HepG2 (cell line): ENCODE data around the gene MSI2. TPM values are rescaled to one million over a fixed set of nuclear protein-coding genes. Genes with fewer than 3 reads are reported as not detected.

Experiments
- BCL6 ChIP-seq: IDR thresholded peaks from 2 replicates; pipeline ENCODE4 v1.6.1; 2016; ENCODE audit warnings: missing genetic modification reagents, missing compliant biosample characterization
- HNRNPK ChIP-seq: fragments of 200-400 bp; formaldehyde crosslinking; IDR thresholded peaks from 2 replicates; pipeline ENCODE4 v1.6.1; 2018; ENCODE audit warnings: low read length, low read depth, moderate library complexity, mild to moderate bottlenecking; ENCODE audit not compliant: poor library complexity, severe bottlenecking
- NKX3-1 ChIP-seq: sonication (generic); formaldehyde crosslinking; IDR thresholded peaks from 2 replicates; pipeline ENCODE4 v1.5.0; 2020; ENCODE audit warnings: missing genetic modification reagents
- POLR2G ChIP-seq: fragments of 200-400 bp; formaldehyde crosslinking; IDR thresholded peaks from 2 replicates; pipeline ENCODE4 v1.6.1; 2018; ENCODE audit warnings: mild to moderate bottlenecking, low read depth, low read length, moderate library complexity
- SKI ChIP-seq: fragments of 450-650 bp; IDR thresholded peaks from one replicate; pipeline ENCODE4 v1.6.1; 2018; ENCODE audit warnings: mild to moderate bottlenecking; ENCODE audit not compliant: partially characterized antibody
- ZNF350 ChIP-seq: sonication (generic); formaldehyde crosslinking; IDR thresholded peaks from 2 replicates; pipeline ENCODE4 v1.4.0; 2020; ENCODE audit warnings: mild to moderate bottlenecking, low read depth, missing genetic modification reagents, borderline replicate concordance
- ZNF552 ChIP-seq: sonication (generic); formaldehyde crosslinking; IDR thresholded peaks from 2 replicates; pipeline ENCODE4 v1.9.0; 2022; ENCODE audit warnings: missing genetic modification reagents, mild to moderate bottlenecking, borderline replicate concordance
- ZNF619 ChIP-seq: sonication (generic); formaldehyde crosslinking; IDR thresholded peaks from 2 replicates; pipeline ENCODE4 v1.4.0; 2020; ENCODE audit warnings: mild to moderate bottlenecking, missing genetic modification reagents
- ZNF775 ChIP-seq: sonication (generic); formaldehyde crosslinking; IDR thresholded peaks from 2 replicates; pipeline ENCODE4 v1.4.0; 2020; ENCODE audit warnings: missing genetic modification reagents, mild to moderate bottlenecking, moderate library complexity, borderline replicate concordance
- polyA plus RNA-seq, 8 experiments: library from polyadenylated mRNA; depleted of rRNA in 3 of 8; stranded (reverse) in 7 of 8; unstranded in 1 of 8; fragments of >200 nt; fragmentation: Illumina TruSeq in 4 of 8; extraction: Trizol in 4 of 8; gene quantifications; 2 replicates each; pipeline versions ENCODE4 v1.2.1 to v1.2.3, GENCODE V29; 2011 to 2016; ENCODE audit warnings: low read depth in 4 of 8, missing spikeins in 1 of 8, mixed read lengths in 1 of 8; ENCODE audit not compliant: insufficient read depth in 1 of 8
- total RNA-seq, 5 experiments: library from RNA; depleted of rRNA; stranded (reverse); fragments of >200 nt; fragmentation: Illumina TruSeq; extraction: Trizol; gene quantifications; 2 replicates each; pipeline ENCODE4 v1.2.3, GENCODE V29; 2016; ENCODE audit warnings: low read depth in 1 of 5
- TF ChIP-seq, protein P1 (sequence below): sonication (generic); formaldehyde crosslinking; IDR thresholded peaks from 2 replicates; pipeline ENCODE4 v1.4.0; 2020; ENCODE audit warnings: missing genetic modification reagents
- TF ChIP-seq, protein P2 (sequence below): IDR thresholded peaks from 2 replicates; pipeline ENCODE4 v1.6.1; 2016
- TF ChIP-seq, protein P3 (sequence below): sonication (generic); formaldehyde crosslinking; IDR thresholded peaks from 2 replicates; pipeline ENCODE4 v1.4.0; 2020; ENCODE audit warnings: missing genetic modification reagents
- TF ChIP-seq, protein P4 (sequence below): sonication (generic); formaldehyde crosslinking; IDR thresholded peaks from 2 replicates; pipeline ENCODE4 v1.4.0; 2020; ENCODE audit warnings: missing genetic modification reagents, borderline replicate concordance

Gene MSI2
- total and polyA plus RNA-seq, 2 of the 13 experiments (the other 11 are each of a cell fraction or from before 2014, with no cell fraction given) = 77.5 to 78.4 TPM

DNA sequence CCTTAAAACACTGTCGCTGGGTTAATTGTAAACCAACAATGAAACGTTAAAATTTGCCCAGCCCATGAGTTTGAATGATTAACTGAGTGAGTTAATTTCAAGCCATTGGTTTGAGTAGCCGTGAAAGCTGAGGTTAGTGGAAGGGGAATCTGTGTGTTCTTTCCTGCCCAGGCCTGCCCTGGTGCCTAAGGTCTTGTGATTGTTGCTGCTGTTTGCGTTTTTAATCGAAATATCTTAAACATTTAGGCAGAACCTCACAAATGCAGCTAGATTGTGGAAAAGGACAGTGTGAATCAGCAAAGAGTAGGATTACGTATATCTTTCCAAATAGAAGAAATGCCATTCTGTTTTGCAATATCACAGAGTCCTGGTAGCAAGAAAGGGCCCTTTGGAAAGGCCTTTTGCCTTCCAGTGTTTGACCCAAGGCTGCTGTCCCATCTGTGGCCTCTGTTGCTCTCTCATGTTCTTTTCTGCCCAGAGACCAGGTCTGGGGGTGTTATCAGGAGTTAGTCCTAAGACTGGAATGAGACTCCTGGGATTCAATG is 113.8 kb downstream of the MSI2 start (continued):
- TF ChIP-seq, protein P1, sequence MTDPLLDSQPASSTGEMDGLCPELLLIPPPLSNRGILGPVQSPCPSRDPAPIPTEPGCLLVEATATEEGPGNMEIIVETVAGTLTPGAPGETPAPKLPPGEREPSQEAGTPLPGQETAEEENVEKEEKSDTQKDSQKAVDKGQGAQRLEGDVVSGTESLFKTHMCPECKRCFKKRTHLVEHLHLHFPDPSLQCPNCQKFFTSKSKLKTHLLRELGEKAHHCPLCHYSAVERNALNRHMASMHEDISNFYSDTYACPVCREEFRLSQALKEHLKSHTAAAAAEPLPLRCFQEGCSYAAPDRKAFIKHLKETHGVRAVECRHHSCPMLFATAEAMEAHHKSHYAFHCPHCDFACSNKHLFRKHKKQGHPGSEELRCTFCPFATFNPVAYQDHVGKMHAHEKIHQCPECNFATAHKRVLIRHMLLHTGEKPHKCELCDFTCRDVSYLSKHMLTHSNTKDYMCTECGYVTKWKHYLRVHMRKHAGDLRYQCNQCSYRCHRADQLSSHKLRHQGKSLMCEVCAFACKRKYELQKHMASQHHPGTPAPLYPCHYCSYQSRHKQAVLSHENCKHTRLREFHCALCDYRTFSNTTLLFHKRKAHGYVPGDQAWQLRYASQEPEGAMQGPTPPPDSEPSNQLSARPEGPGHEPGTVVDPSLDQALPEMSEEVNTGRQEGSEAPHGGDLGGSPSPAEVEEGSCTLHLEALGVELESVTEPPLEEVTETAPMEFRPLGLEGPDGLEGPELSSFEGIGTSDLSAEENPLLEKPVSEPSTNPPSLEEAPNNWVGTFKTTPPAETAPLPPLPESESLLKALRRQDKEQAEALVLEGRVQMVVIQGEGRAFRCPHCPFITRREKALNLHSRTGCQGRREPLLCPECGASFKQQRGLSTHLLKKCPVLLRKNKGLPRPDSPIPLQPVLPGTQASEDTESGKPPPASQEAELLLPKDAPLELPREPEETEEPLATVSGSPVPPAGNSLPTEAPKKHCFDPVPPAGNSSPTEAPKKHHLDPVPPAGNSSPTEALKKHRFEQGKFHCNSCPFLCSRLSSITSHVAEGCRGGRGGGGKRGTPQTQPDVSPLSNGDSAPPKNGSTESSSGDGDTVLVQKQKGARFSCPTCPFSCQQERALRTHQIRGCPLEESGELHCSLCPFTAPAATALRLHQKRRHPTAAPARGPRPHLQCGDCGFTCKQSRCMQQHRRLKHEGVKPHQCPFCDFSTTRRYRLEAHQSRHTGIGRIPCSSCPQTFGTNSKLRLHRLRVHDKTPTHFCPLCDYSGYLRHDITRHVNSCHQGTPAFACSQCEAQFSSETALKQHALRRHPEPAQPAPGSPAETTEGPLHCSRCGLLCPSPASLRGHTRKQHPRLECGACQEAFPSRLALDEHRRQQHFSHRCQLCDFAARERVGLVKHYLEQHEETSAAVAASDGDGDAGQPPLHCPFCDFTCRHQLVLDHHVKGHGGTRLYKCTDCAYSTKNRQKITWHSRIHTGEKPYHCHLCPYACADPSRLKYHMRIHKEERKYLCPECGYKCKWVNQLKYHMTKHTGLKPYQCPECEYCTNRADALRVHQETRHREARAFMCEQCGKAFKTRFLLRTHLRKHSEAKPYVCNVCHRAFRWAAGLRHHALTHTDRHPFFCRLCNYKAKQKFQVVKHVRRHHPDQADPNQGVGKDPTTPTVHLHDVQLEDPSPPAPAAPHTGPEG (CRISPR knock-in tag) = no peak
- 0 out of 2 replicates have a peak, but pooled peaks have one; percentile 44 for TF ChIP-seq ZNF350 (CRISPR knock-in tag)
- TF ChIP-seq, protein P2, sequence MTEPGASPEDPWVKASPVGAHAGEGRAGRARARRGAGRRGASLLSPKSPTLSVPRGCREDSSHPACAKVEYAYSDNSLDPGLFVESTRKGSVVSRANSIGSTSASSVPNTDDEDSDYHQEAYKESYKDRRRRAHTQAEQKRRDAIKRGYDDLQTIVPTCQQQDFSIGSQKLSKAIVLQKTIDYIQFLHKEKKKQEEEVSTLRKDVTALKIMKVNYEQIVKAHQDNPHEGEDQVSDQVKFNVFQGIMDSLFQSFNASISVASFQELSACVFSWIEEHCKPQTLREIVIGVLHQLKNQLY = 0 out of 2 replicates have a peak, but pooled peaks have one; percentile 39
- TF ChIP-seq SKI = no peak
- TF ChIP-seq ZNF552 = no peak
- TF ChIP-seq, protein P3, sequence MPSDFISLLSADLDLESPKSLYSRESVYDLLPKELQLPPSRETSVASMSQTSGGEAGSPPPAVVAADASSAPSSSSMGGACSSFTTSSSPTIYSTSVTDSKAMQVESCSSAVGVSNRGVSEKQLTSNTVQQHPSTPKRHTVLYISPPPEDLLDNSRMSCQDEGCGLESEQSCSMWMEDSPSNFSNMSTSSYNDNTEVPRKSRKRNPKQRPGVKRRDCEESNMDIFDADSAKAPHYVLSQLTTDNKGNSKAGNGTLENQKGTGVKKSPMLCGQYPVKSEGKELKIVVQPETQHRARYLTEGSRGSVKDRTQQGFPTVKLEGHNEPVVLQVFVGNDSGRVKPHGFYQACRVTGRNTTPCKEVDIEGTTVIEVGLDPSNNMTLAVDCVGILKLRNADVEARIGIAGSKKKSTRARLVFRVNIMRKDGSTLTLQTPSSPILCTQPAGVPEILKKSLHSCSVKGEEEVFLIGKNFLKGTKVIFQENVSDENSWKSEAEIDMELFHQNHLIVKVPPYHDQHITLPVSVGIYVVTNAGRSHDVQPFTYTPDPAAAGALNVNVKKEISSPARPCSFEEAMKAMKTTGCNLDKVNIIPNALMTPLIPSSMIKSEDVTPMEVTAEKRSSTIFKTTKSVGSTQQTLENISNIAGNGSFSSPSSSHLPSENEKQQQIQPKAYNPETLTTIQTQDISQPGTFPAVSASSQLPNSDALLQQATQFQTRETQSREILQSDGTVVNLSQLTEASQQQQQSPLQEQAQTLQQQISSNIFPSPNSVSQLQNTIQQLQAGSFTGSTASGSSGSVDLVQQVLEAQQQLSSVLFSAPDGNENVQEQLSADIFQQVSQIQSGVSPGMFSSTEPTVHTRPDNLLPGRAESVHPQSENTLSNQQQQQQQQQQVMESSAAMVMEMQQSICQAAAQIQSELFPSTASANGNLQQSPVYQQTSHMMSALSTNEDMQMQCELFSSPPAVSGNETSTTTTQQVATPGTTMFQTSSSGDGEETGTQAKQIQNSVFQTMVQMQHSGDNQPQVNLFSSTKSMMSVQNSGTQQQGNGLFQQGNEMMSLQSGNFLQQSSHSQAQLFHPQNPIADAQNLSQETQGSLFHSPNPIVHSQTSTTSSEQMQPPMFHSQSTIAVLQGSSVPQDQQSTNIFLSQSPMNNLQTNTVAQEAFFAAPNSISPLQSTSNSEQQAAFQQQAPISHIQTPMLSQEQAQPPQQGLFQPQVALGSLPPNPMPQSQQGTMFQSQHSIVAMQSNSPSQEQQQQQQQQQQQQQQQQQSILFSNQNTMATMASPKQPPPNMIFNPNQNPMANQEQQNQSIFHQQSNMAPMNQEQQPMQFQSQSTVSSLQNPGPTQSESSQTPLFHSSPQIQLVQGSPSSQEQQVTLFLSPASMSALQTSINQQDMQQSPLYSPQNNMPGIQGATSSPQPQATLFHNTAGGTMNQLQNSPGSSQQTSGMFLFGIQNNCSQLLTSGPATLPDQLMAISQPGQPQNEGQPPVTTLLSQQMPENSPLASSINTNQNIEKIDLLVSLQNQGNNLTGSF = no peak
- no peak for TF ChIP-seq ZNF775 (CRISPR knock-in tag)
- peak; percentile 85 for TF ChIP-seq BCL6 (CRISPR knock-in tag)
- TF ChIP-seq ZNF619 = no peak
- TF ChIP-seq NKX3-1 (CRISPR knock-in tag) = 0 out of 2 replicates have a peak, but pooled peaks have one; percentile 68
- TF ChIP-seq HNRNPK = no peak
- TF ChIP-seq, protein P4, sequence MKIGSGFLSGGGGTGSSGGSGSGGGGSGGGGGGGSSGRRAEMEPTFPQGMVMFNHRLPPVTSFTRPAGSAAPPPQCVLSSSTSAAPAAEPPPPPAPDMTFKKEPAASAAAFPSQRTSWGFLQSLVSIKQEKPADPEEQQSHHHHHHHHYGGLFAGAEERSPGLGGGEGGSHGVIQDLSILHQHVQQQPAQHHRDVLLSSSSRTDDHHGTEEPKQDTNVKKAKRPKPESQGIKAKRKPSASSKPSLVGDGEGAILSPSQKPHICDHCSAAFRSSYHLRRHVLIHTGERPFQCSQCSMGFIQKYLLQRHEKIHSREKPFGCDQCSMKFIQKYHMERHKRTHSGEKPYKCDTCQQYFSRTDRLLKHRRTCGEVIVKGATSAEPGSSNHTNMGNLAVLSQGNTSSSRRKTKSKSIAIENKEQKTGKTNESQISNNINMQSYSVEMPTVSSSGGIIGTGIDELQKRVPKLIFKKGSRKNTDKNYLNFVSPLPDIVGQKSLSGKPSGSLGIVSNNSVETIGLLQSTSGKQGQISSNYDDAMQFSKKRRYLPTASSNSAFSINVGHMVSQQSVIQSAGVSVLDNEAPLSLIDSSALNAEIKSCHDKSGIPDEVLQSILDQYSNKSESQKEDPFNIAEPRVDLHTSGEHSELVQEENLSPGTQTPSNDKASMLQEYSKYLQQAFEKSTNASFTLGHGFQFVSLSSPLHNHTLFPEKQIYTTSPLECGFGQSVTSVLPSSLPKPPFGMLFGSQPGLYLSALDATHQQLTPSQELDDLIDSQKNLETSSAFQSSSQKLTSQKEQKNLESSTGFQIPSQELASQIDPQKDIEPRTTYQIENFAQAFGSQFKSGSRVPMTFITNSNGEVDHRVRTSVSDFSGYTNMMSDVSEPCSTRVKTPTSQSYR (CRISPR knock-in tag) = peak; percentile 12; the same call in 1 of the 2 replicates
- TF ChIP-seq POLR2G = no peak
